HG03159 (cell line): ENCODE results near the gene DNAJB2.
"Not testable (repeated sequence)": the region's sequence is repeated elsewhere in the genome, so short reads cannot be mapped to it uniquely, and the experiment has no call there.

ENCODE experiments used
- ATAC-seq: cut with Tn5 transposase; IDR thresholded peaks from one replicate; pipeline ENCODE4 v1.9.1; 2021; ENCODE audit warnings: mild to moderate bottlenecking, moderate library complexity; ENCODE audit not compliant: unreplicated experiment

The DNAJB2 gene

GRCh38 chr2:219298759-219299371 is 19.7 kb downstream of the DNAJB2 start:
- peak; percentile 48 for ATAC-seq

DNA sequence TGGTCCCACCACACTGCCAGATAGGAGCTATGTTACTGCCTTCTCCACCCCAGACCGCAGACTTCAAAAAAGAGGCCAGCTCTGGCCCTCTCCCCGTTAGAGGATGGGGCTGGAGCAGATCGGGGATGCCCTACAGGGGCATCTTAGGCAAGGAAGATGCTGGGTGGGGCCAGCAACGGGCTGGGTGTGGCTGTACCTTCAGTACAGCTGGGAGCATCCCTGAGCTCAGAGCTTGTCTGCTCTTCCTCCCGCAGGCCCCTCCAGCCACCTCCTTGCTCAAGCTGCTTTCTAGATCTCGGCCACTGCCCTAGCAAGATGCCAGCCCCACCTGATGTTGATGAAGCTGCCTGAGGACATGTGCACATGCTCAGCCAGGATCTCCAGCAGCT is 20.2 kb downstream of the DNAJB2 start:
- ATAC-seq = no peak

GRCh38 chr2:219300022-219300421 is 20.9 kb downstream of the DNAJB2 start:
- ATAC-seq = no peak

- ATAC-seq = no peak
These were observed 23.3 kb downstream of the DNAJB2 start for GRCh38 chr2:219302412-219302968.

GRCh38 chr2:219304223-219304622 is 25.1 kb downstream of the DNAJB2 start:
- ATAC-seq = no peak

DNA sequence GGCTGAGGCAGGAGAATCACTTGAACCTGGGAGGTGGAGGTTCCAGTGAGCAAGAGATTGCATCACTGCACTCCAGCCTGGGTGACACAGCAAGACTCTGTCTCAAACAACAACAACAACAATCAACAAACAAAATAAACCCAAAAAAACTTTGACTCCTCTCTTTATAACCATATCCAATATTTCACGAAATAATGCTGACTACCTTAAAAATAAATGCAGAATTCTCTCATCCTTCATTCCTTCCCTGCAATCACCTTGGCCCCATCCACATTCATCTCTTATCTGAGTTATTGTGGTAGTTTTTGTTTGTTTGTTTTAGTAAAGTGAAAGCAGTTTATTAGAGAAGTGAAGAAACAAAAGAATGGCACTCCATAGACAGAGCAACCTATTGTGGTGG is 26.9 kb downstream of the DNAJB2 start:
- no peak for ATAC-seq

DNA sequence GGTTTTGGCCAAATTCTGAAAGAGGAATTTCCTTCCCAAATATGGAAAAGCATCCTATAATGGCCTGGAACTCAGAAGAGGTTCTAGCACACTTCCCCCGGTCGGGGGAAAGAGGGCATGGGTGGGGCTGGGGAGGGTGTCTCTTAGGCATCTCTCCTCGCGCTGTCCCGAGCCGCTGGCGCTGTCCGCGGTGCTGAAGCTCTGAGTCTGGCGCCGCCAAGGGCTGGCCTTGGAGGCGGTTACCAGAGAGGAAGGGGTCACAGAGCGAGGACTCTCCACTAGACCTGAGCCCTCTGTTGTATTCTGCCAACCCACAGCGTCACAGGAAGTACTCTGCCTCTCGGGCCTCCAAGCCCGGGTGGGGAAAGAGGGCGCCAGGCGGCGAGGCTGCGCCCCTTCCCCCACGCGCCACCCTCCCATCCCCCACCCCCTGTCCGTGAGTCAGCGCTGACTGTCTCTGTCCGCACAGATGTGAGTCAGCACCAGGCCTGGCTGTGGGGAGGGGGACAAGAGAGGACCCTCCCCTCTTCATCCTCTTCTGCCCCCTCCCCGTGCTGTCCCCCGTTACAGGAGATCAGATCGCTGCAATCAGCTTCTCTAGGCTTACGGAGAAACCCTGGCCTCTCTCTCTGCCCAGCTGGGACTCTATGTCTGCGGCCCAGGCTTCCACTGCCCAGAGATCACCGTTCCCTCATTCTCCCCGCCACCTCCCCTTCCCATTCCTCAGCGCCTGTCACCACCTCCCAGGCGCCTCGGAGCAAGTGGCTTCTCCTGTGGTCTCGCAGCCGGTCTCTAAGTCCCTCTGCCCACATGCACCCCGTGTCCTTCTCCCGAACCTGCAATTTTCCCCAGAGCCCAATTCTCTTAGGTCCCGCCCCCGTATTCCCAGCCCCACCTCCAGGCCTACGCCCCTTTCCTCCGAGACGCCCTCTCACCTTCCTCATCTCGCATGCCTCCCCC is 29.3 kb downstream of the DNAJB2 start:
- no peak for ATAC-seq

DNA sequence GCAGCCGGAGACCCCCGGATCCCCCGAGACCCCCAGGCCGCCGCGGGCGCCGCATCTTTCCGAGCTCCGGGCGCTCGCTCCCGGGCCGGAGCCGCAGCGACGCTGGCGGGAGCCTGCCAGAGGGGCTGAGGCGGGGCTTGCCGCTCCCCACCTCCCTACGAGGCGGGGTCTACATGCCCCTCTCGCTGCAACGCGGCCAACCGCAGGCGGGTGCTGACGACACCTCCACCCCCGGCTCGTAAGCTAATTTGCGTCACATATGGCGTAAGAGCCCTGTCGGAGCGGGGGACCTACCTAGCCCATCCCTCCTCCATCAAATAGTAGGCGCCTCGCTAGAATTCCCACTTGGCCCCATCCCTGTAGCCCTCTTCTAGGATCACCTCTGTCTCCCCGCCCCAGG is 30.1 kb downstream of the DNAJB2 start, which contains the start of gene PTPRN:
Gene PTPRN, minus strand, starts transcription at position 124 of the 400 bp plus-strand sequence. Its CDS starts 69 bp downstream, at position 55.
- no peak for ATAC-seq

DNA sequence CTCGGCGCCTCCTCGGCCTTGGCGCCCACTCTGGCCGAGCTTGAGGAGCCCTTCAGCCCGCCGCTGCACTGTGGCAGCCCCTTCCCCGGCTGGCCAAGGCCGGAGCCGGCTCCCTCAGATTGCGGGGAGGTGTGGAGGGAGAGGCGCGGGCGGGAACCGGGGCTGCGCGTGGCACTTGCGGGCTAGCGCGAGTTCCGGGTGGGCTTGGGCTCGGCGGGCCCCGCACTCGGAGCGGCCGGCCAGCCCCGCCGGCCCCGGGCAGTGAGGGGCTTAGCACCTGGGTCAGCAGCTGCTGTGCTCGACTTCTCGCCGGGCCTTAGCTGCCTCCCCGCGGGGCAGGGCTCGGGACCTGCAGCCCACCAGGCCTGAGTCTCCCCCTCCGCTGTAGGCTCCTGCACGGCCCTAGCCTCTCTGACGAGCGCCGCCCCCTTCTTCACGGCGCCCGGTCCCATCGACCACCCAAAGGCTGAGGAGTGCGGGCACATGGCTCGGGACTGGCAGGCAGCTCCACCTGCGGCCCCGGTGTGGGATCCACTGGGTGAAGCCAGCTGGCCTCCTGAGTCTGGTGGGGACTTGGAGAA is 33.6 kb downstream of the DNAJB2 start:
- ATAC-seq = not testable (repeated sequence)

DNA sequence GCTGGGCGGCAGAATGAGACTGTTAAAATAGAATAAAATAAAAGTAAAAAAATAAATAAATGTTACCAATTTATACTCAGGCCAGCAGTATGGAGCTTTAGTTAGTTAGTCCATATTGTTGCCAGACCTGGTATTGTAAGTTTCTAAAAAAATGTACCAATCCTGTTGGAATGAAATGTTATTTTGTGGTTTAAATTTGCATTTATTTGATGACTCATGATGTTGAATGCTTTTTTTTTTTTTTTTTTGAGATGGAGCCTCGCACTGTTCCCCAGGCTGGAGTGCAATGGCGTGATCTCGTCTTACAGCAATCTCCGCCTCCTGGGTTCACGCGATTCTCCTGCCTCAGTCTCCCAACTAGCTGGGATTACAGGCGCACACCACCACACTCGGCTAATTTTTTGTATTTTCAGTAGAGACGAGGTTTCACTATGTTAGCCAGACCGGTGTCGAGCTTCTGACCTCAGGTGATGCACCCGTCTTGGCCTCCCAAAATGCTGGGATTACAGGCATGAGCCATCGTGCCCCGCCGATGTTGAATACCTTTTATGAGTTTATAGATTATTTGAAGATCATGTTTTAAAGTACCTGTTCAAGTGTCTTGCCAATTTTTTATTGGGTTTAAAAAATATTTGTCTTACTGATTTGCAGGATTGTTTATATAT is 35.8 kb downstream of the DNAJB2 start:
- ATAC-seq = no peak

DNA sequence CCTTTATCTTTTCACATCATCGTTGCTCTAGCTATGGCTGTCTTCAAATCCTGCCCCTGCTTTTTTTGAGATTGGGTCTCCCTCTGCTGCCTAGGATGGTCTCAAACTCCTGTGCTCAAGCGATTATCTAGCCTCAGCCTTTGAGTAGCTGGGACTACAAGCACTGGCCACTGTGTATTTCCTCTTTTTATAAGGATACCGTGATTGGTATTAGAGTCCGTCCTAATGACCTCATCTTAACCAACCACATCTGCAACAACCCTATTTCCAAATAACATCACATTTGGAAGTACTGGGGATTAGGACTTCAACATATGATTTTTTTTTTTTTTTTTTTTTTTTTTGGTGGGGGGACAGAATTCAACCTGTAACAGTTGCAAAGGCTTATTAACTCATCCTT is 44.3 kb downstream of the DNAJB2 start:
- no peak for ATAC-seq

GRCh38 chr2:219325136-219325535 is 46.0 kb downstream of the DNAJB2 start:
- ATAC-seq = no peak

DNA sequence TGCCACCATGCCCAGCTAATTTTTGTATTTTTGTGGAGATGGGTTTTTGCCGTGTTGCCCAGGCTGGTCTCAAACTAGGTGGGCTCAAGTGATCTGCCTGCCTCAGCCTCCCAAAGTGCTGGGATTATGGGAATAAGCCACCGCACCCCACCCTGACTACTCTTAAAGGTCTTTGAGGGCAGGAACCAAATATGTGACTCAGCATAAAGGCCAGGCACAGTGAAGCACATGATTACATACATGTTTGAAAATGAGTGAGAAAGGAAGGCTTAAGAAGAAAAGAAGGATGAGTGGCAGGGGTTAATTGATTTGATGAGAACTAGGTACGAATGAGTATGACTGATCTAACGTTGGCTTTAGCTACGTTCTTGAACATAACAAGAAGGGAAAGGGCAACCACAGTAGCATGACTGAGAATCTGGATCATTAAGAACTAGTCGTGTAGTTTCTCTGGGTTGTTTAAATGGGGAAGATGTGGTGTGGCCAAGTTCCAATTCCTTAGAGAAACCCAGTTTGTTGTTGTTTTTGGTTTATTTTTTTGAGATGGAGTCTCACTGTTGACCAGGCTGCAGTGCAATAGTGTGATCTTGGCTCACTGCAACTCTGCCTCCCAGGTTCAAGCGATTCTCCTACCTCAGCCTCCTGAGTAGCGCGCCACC is 46.6 kb downstream of the DNAJB2 start:
- no peak for ATAC-seq

- ATAC-seq = no peak
These were observed 48.6 kb downstream of the DNAJB2 start for GRCh38 chr2:219327719-219328118.

DNA sequence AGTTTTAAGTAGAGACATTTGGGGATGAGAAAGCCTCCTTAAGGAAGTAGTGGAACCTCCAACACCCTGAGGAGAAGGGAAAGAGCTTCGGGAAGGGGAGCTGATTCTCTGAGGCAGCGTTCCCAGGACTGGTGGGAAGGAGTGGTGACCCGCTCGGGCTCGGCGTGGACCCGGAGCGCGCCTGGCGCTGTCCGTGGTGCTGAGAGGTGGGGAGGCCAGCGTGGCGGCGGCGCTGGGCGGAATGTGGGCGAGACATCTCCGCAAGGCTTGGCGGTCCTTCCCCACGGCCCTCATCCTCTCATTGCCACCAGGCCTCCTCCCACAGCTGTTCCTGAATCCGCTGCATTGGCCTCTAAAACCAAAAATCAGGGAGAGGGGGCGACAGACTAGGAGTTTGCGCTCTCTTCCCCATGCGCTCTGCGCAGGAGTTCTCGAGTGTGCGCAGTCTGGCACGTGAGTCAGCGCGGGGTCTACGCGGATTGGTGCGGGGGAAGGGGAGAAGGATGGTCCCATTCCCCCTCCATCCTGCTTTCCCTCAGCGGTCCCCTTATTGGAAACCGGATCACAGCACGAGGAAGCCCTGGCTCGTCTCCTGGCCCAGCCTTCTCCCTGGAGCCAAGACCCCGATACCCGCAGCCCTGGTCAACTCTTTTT is 52.5 kb downstream of the DNAJB2 start:
- no peak for ATAC-seq

- ATAC-seq = no peak
These were observed 53.4 kb downstream of the DNAJB2 start, which contains the start of gene RESP18 for GRCh38 chr2:219332542-219332941. TSS of gene RESP18 (minus strand) at chr2:219332744.

DNA sequence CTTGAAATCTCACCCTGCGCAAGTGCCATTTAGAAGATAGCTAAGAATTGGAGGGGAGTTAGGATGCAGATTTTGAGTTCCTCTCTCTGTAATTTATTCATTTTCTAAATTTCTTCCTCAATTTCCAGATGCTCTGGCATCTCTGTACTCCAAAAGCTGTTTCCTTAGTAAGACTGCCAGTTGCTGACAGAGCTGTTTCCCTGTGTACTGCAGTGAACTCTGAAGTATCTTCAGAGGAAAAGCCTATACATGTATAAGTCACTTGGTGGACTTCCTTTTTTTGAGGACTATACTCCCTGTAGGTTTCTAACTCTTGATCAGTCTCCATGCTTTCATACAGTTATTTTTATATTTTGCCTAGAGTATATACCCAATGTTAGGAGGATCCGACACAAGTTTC is 54.9 kb downstream of the DNAJB2 start:
- ATAC-seq = no peak

DNA sequence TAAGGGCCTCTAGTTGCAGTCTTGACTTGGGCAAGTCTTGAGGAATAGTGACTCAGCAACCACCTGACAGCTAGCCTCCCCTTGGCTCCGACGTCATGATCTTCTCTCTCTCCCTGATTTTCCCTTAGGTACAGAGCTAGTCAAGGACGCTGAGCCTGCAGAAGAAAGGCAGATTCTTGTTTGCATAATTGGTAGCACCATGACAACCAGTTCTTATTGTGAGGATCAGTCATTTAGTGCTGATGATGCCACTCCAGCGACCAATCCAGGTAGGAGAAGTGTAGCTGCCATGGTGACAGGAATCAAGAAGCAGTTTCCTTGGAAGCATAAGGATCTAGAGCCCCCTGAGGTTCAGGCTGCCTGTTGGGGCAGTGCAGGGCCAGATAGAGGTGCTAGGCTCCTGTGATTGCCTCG is 56.2 kb downstream of the DNAJB2 start:
- ATAC-seq = no peak
